ENCODE results near the gene CD82. TPM values are rescaled to one million over a fixed set of nuclear protein-coding genes. Genes with fewer than 3 reads are reported as not detected.
A peak's percentile ranks its signal among the peaks of the same experiment; 100 is the strongest.

Gene CD82
- total and polyA plus RNA-seq, 7 donors, result 4.2 to 67.4 (median 11.4) TPM

- peaks cover 0 to 10% (median 5%) of the 10 kb centered on the region in 4 donors for H3K4me1 ChIP-seq
- WGBS, 2 donors, result 58 to 76% methylated on average over 43 of the region's 43 CpGs
- H3K9me3 ChIP-seq, result no peaks in the 10 kb centered on the region
- TF ChIP-seq, protein P1, sequence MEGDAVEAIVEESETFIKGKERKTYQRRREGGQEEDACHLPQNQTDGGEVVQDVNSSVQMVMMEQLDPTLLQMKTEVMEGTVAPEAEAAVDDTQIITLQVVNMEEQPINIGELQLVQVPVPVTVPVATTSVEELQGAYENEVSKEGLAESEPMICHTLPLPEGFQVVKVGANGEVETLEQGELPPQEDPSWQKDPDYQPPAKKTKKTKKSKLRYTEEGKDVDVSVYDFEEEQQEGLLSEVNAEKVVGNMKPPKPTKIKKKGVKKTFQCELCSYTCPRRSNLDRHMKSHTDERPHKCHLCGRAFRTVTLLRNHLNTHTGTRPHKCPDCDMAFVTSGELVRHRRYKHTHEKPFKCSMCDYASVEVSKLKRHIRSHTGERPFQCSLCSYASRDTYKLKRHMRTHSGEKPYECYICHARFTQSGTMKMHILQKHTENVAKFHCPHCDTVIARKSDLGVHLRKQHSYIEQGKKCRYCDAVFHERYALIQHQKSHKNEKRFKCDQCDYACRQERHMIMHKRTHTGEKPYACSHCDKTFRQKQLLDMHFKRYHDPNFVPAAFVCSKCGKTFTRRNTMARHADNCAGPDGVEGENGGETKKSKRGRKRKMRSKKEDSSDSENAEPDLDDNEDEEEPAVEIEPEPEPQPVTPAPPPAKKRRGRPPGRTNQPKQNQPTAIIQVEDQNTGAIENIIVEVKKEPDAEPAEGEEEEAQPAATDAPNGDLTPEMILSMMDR (IDR thresholded peaks at IDR 0.05), result no peak
- peak in 1 of 4 donors; percentile 70 for TF ChIP-seq POLR2AphosphoS5 (IDR thresholded peaks at IDR 0.05)
- peak; percentile 75 for DNase-seq
- intact Hi-C loops (cut with DNase I), result no loop called here
- peak overlapping the region; percentile 2 to 55 (median 46) for H3K27ac ChIP-seq
- no peak overlapping the region for H3K4me3 ChIP-seq
- no peaks in the 10 kb centered on the region for H3K36me3 ChIP-seq
- H3K27me3 ChIP-seq, result peaks cover 0 to 12% (median 4%) of the 10 kb centered on the region in 3 donors
These were observed 45.3 kb upstream of the CD82 start for GRCh38 chr11:44519989-44520737.

DNA sequence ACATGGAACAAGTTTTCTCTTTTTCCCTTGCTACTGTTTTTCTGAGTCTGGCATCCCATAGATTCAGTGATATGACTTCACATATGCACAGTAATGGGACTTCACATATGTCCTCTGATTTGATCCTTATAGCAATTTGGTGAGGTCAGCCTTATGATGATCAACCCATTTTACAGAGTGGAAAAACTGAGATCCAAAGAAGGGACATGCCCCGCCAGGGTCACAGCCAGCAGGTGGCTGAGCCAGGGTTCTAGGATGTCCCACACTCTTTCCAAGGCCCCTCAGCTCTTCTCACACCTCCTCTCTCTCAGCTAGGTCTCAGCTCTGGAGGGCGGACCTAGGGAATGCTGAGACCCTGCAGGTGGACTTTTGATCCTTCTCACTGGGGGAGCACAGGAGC, 44.3 kb upstream of the CD82 start:
- H3K4me1 ChIP-seq, result peaks cover 0 to 10% (median 5%) of the 10 kb centered on the region in 4 donors
- no peaks in the 10 kb centered on the region for H3K36me3 ChIP-seq
- 89 to 95% methylated on average over 2 of the region's 2 CpGs for WGBS, 2 donors
- no peak overlapping the region for H3K4me3 ChIP-seq
- TF ChIP-seq, protein P1 (IDR thresholded peaks at IDR 0.05), result no peak
- TF ChIP-seq POLR2AphosphoS5 (IDR thresholded peaks at IDR 0.05), result no peak
- no peak for TF ChIP-seq EP300 (IDR thresholded peaks at IDR 0.05)
- TF ChIP-seq POLR2A (IDR thresholded peaks at IDR 0.05), result no peak
- peaks cover 0 to 19% (median 4%) of the 10 kb centered on the region in 3 donors for H3K27me3 ChIP-seq
- DNase-seq, result no peak
- no peaks in the 10 kb centered on the region for H3K9me3 ChIP-seq
- no peak overlapping the region for H3K27ac ChIP-seq
- intact Hi-C loops (cut with DNase I), result no loop called here

DNA sequence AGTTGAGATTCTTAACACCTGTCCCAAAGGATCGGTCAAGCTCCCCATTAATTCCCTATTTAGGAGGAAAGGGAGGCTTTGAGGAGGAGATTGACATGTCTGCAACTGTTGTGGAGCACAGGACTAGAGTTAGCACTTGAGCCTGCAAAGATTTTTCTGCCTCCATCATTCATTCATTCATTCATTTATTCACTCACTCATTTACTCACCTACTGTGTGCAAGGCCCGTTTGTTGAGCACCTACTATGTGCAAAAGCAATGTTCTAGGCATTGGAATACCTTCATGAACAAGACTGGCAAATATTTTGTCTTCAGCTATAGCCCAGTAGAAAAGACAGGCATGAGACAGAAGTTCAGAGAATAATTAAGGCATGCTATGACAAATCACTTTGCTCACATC, 43.2 kb upstream of the CD82 start:
- no peak overlapping the region for H3K4me3 ChIP-seq
- WGBS, 2 donors, result 41 to 53% methylated on average over 2 of the region's 2 CpGs
- intact Hi-C loops (cut with DNase I), result no loop called here
- H3K4me1 ChIP-seq, result peaks cover 0 to 10% (median 5%) of the 10 kb centered on the region in 4 donors
- no peaks in the 10 kb centered on the region for H3K9me3 ChIP-seq
- no peak for TF ChIP-seq EP300 (IDR thresholded peaks at IDR 0.05)
- TF ChIP-seq POLR2AphosphoS5 (IDR thresholded peaks at IDR 0.05), result no peak
- no peak for TF ChIP-seq POLR2A (IDR thresholded peaks at IDR 0.05)
- TF ChIP-seq, protein P1 (IDR thresholded peaks at IDR 0.05), result no peak
- no peak for DNase-seq
- peaks cover 0 to 22% (median 4%) of the 10 kb centered on the region in 3 donors for H3K27me3 ChIP-seq
- H3K36me3 ChIP-seq, result no peaks in the 10 kb centered on the region
- H3K27ac ChIP-seq, result no peak overlapping the region

DNA sequence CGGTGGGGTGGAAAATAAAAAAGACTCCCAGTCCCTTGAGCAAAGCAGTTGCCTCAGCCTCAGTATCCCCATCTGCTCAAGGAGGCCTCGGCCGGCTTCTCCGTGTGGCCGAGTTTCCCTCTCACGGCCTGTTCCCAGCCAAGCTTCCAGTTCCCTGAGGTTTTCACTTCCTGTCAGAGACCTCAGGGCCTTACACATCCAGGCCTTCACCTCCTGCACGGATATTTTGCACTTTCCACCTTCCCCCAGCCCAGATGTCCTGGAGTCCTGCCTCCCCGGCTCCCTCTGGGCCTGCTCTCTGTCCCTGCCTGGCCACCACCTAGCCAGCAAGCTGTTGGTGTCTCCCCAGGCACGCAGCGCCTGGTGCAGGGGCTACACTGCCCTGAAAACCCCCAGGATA, 41.1 kb upstream of the CD82 start:
- Histone ChIP-seq H3K27me3 (peaks cover 0 to 15% (median 4%) of the 10 kb centered on the region in 3 donors), H3K4me3 (no peak overlapping the region), H3K9me3 (no peaks in the 10 kb centered on the region), H3K27ac (no peak overlapping the region), H3K36me3 (no peaks in the 10 kb centered on the region), H3K4me1 (peaks cover 0 to 10% (median 5%) of the 10 kb centered on the region in 4 donors)
- WGBS, 2 donors, result 89 to 90% methylated on average over 10 of the region's 10 CpGs
- no peak for DNase-seq
- TF ChIP-seq POLR2A (IDR thresholded peaks at IDR 0.05) (no peak), POLR2AphosphoS5 (IDR thresholded peaks at IDR 0.05) (no peak), EP300 (IDR thresholded peaks at IDR 0.05) (no peak)
- TF ChIP-seq, protein P1 (IDR thresholded peaks at IDR 0.05), result no peak
- intact Hi-C loops (cut with DNase I), result no loop called here
